Prostate gland (tissue), 2 donors: ENCODE data around the gene GCSAML. TPM values are rescaled to one million over a fixed set of nuclear protein-coding genes. Genes with fewer than 3 reads are reported as not detected.

ENCODE experiments used
- DNase-seq: peaks from one replicate; pipeline ENCODE4 v3.0.0-alpha.2; 2019; ENCODE audit warnings: low spot score
- H3K27ac ChIP-seq, 2 donors: fragments of 200-600 bp; sonication (generic); 2 replicates each; pipeline ENCODE4 v1.5.1; 2017 to 2019
- H3K27me3 ChIP-seq: fragments of 200-600 bp; sonication (generic); replicated peaks from 2 replicates; pipeline ENCODE4 v1.5.1; 2019; ENCODE audit not compliant: insufficient read depth
- H3K36me3 ChIP-seq, 2 donors: fragments of 200-600 bp; sonication (generic); 1 replicate in 1 of 2; 2 replicates in 1 of 2; pipeline versions ENCODE4 v1.5.1 to v1.8.1; 2017 to 2019
- H3K4me1 ChIP-seq: fragments of 200-600 bp; sonication (generic); replicated peaks from 2 replicates; pipeline ENCODE4 v1.5.1; 2019
- H3K4me3 ChIP-seq, 2 donors: fragments of 200-600 bp; sonication (generic); 2 replicates each; pipeline ENCODE4 v1.5.1; 2017 to 2019
- H3K9me3 ChIP-seq: fragments of 200-600 bp; sonication (generic); 2 replicates; pipeline ENCODE4 v1.5.1; 2017
- POLR2A ChIP-seq: fragments of 450-650 bp; IDR thresholded peaks from one replicate; pipeline ENCODE4 v1.6.1; 2016; ENCODE audit warnings: antibody characterized with exemption, mild to moderate bottlenecking
- POLR2AphosphoS5 ChIP-seq: sonication (generic); formaldehyde crosslinking; IDR thresholded peaks from one replicate; pipeline ENCODE4 v1.6.1; 2017; ENCODE audit warnings: antibody characterized with exemption
- WGBS: methylation state at CpG from one replicate; pipeline ENCODE4 v1.1.5; 2018; 5-methylcytosine and 5-hydroxymethylcytosine counted together
- intact Hi-C: fragments of 100-400 bp; cut with DNase I; formaldehyde crosslinking; loops from one replicate; pipeline ENCODE4 v1.14.2; 2022
- total RNA-seq, 2 donors: library from RNA; depleted of rRNA; stranded (reverse); fragments of >200 nt; gene quantifications; one replicate each; pipeline ENCODE4 v1.1.0, GENCODE V29; 2016
- TF ChIP-seq, protein P1 (sequence below), 4 experiments: fragments of 200-600 bp in 2 of 4; fragments of 450-650 bp in 2 of 4; sonication (generic) in 2 of 4; IDR thresholded peaks; 1 replicate in 3 of 4; 2 replicates in 1 of 4; pipeline ENCODE4 v1.5.1; 2016 to 2019; ENCODE audit warnings: antibody characterized with exemption in 4 of 4, mild to moderate bottlenecking in 2 of 4, moderate library complexity in 2 of 4

GCSAML gene
- total RNA-seq, 2 donors from 2014 or later: 1.2 to 1.5 TPM

DNA sequence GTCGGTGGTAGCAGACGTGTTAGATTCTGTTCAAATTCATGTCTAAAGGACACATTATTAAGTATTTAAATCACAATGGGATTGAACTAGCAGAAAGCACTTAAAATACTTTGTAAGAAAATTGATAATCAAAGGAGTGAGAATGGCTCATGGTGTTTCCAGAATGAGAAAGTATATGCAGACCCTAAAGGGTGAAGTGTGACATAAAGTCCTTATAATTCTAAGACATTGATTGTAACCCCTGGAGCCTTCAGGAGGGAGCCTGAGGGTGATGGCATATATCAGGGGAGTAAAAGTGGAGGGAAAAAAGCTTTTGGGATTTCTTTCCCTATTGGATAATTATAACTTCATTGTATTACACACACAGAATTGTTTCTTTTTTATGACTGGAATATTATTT lies 12.6 kb upstream of the GCSAML start, which contains the start of gene OR2C3:
TSS of gene OR2C3 (minus strand) at position 101 of the 400 bp plus-strand sequence. CDS start 3,929 bp downstream, outside the sequence.
- Histone ChIP-seq H3K9me3 (no peaks in the 10 kb centered on the region), H3K27ac (no peak within 1 kb of the TSS), H3K27me3 (no peaks in the 10 kb centered on the region), H3K36me3 (no peaks in the 10 kb centered on the region), H3K4me3 (no peak within 1 kb of the TSS), H3K4me1 (no peaks in the 10 kb centered on the region)
- 74% methylated on average over 2 of the region's 2 CpGs for WGBS
- intact Hi-C loops: no loop called here
- no peak for DNase-seq
- no peak for TF ChIP-seq POLR2AphosphoS5
- TF ChIP-seq POLR2A: no peak
- TF ChIP-seq, protein P1, sequence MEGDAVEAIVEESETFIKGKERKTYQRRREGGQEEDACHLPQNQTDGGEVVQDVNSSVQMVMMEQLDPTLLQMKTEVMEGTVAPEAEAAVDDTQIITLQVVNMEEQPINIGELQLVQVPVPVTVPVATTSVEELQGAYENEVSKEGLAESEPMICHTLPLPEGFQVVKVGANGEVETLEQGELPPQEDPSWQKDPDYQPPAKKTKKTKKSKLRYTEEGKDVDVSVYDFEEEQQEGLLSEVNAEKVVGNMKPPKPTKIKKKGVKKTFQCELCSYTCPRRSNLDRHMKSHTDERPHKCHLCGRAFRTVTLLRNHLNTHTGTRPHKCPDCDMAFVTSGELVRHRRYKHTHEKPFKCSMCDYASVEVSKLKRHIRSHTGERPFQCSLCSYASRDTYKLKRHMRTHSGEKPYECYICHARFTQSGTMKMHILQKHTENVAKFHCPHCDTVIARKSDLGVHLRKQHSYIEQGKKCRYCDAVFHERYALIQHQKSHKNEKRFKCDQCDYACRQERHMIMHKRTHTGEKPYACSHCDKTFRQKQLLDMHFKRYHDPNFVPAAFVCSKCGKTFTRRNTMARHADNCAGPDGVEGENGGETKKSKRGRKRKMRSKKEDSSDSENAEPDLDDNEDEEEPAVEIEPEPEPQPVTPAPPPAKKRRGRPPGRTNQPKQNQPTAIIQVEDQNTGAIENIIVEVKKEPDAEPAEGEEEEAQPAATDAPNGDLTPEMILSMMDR (IDR thresholded peaks at IDR 0.05): no peak

DNA sequence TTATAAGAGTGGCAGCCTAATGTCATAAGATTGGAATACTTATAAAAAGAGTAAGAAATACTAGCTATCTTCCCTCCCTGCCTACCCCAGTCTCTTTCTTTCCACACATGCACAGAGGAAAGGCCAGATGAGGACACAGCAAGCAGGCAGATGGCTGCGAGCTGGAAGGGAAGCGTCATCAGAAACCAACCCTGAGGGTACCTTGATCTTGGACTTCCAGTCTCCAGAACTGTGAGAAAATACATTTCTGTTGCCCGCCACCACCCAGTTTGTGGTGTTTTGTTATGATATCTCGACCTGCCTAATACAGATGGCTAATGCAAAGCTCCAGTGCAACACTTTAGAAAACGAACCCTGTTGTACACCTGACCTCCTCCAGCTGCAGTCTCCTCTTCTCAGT lies 10.4 kb upstream of the GCSAML start:
- no peaks in the 10 kb centered on the region for H3K4me1 ChIP-seq
- no peaks in the 10 kb centered on the region for H3K36me3 ChIP-seq
- H3K27ac ChIP-seq: no peak overlapping the region
- no peaks in the 10 kb centered on the region for H3K9me3 ChIP-seq
- H3K4me3 ChIP-seq: no peak overlapping the region
- TF ChIP-seq POLR2AphosphoS5 (no peak), POLR2A (no peak)
- TF ChIP-seq, protein P1 (IDR thresholded peaks at IDR 0.05): no peak
- intact Hi-C loops: no loop called here
- no peaks in the 10 kb centered on the region for H3K27me3 ChIP-seq
- no peak for DNase-seq
- WGBS: 92% methylated on average over 5 of the region's 5 CpGs

DNA sequence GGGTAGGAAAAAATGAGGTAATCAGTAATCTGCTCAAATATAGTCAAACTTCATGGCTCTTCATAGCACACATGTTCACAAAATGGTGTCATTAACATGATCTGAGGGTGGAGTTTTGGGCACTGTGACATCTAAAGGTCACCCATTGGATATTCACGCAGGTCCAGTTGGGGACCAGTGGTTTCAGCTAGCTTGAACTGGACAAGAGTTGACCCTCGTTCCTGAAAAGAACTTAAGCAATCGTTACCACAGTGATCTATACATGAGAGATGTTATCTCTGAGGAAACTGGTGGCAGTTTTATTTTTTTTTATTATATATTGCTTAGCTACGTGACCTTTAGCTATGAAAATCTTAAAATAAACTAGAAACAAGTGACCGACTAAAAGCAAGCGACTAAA lies 9.7 kb upstream of the GCSAML start:
- TF ChIP-seq POLR2AphosphoS5 (no peak), POLR2A (no peak)
- TF ChIP-seq, protein P1 (IDR thresholded peaks at IDR 0.05): no peak
- H3K27me3 ChIP-seq: no peaks in the 10 kb centered on the region
- no peaks in the 10 kb centered on the region for H3K36me3 ChIP-seq
- intact Hi-C loops: no loop called here
- no peak for DNase-seq
- no peaks in the 10 kb centered on the region for H3K4me1 ChIP-seq
- WGBS: 54% methylated on average over 6 of the region's 6 CpGs
- no peak overlapping the region for H3K4me3 ChIP-seq
- H3K27ac ChIP-seq: no peak overlapping the region
- H3K9me3 ChIP-seq: no peaks in the 10 kb centered on the region

DNA sequence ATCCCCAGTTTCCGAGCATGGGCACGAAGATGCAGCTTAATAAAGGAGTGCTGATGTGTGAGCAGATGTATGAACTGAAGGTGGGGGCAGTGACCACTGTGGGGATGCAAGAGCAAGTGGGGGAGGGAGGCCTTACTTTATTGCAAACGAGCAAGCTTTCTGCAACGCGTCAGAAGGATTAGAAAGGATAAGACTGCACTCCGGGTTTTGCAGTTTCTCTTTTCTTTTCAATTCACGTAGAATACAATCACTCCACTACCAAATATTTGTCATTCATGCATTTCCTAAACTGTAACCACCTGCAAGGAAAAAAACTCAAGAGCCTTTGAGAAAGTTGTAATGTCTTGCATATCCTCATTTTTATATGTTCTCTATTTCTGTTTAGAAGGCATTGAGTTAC lies 8.4 kb upstream of the GCSAML start:
- intact Hi-C loops: no loop called here
- TF ChIP-seq POLR2A (no peak), POLR2AphosphoS5 (no peak)
- TF ChIP-seq, protein P1 (IDR thresholded peaks at IDR 0.05): no peak

DNA sequence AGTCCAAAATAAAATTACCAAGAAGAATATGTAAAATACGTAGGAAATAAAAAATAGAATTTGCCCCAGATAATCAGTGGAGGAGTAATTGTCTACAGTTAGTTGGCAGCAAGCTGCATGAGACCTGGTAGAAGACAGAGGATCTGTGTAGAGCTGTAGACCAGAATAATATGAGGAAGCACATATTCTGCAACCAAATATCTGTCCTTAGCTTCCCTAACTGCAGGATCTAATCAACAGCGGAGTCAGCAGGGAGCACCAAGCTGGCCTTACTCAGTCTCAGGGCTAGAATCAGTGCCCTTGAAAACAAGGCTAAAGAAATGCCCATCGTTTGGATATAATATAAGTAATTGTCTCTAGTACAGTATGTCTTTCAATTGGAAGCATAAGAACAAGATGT lies 6.1 kb upstream of the GCSAML start:
- Histone ChIP-seq H3K36me3 (no peaks in the 10 kb centered on the region), H3K27me3 (no peaks in the 10 kb centered on the region), H3K4me3 (no peak overlapping the region), H3K9me3 (no peaks in the 10 kb centered on the region), H3K27ac (no peak overlapping the region), H3K4me1 (no peaks in the 10 kb centered on the region)
- TF ChIP-seq, protein P1 (IDR thresholded peaks at IDR 0.05): no peak
- TF ChIP-seq POLR2AphosphoS5 (no peak), POLR2A (no peak)
- WGBS: 81% methylated on average over 3 of the region's 3 CpGs
- intact Hi-C loops: no loop called here
- no peak for DNase-seq

More for the DNA sequence above, 8.4 kb upstream of the GCSAML start:
- H3K27ac ChIP-seq: no peak overlapping the region
- H3K27me3 ChIP-seq: no peaks in the 10 kb centered on the region
- H3K4me3 ChIP-seq: no peak overlapping the region
- no peaks in the 10 kb centered on the region for H3K9me3 ChIP-seq
- DNase-seq: no peak
- no peaks in the 10 kb centered on the region for H3K36me3 ChIP-seq
- H3K4me1 ChIP-seq: no peaks in the 10 kb centered on the region
- WGBS: 45% methylated on average over 7 of the region's 7 CpGs
